Fibroblast of skin of back (primary cell): Measurements from ENCODE around the gene TRPV6.

ENCODE experiments used
- DNase-seq: peaks from one replicate; pipeline ENCODE4 v3.0.0-alpha.2; 2013

Gene TRPV6

GRCh38 chr7:142908290-142908689, 22.7 kb upstream of the TRPV6 start:
- DNase-seq = no peak

- DNase-seq = no peak
These were observed 21.1 kb upstream of the TRPV6 start for GRCh38 chr7:142906643-142907042.

GRCh38 chr7:142905759-142906158, 20.2 kb upstream of the TRPV6 start:
- DNase-seq = no peak

GRCh38 chr7:142904128-142904527, 18.6 kb upstream of the TRPV6 start:
- no peak for DNase-seq

GRCh38 chr7:142901426-142902259, 16.1 kb upstream of the TRPV6 start:
- no peak for DNase-seq

- DNase-seq = no peak
These were observed 14.1 kb upstream of the TRPV6 start for GRCh38 chr7:142899661-142900060.

- no peak for DNase-seq
These were observed 13.0 kb upstream of the TRPV6 start for GRCh38 chr7:142898377-142899170.

- no peak for DNase-seq
These were observed 12.1 kb upstream of the TRPV6 start for GRCh38 chr7:142897691-142898090.

GRCh38 chr7:142896741-142897379, 11.3 kb upstream of the TRPV6 start:
- DNase-seq = no peak

- no peak for DNase-seq
These were observed 10.6 kb upstream of the TRPV6 start for GRCh38 chr7:142896151-142896550.

GRCh38 chr7:142894985-142895593, 9.5 kb upstream of the TRPV6 start:
- DNase-seq = no peak

GRCh38 chr7:142894112-142894984, 8.8 kb upstream of the TRPV6 start:
- no peak for DNase-seq

GRCh38 chr7:142892951-142893350, 7.4 kb upstream of the TRPV6 start:
- DNase-seq = no peak

- no peak for DNase-seq
These were observed 6.0 kb upstream of the TRPV6 start for GRCh38 chr7:142891490-142892082.

GRCh38 chr7:142890874-142891485, 5.4 kb upstream of the TRPV6 start:
- no peak for DNase-seq

- no peak for DNase-seq
These were observed 4.3 kb upstream of the TRPV6 start for GRCh38 chr7:142889816-142890215.

GRCh38 chr7:142887282-142888015, 1.9 kb upstream of the TRPV6 start:
- no peak for DNase-seq

- DNase-seq = no peak
These were observed 1.3 kb upstream of the TRPV6 start for GRCh38 chr7:142886866-142887265.

- no peak for DNase-seq
These were observed 1.3 kb downstream of the TRPV6 start for GRCh38 chr7:142884286-142884640.

- no peak for DNase-seq
These were observed 1.8 kb downstream of the TRPV6 start for GRCh38 chr7:142883571-142884285.
